Activated CD8-positive, alpha-beta T cell treated with anti-CD3 and anti-CD28 coated beads for 36 hours (primary cell): ENCODE results near the gene NEUROG3. TPM values are rescaled to one million over a fixed set of nuclear protein-coding genes. Genes with fewer than 3 reads are reported as not detected.
A peak's percentile ranks its signal among the peaks of the same experiment; 100 is the strongest.

Source experiments
- ATAC-seq: fragments of 200-7000 bp; cut with Tn5 transposase; one replicate; pipeline ENCODE4 v1.10.0; 2021; ENCODE audit warnings: mild to moderate bottlenecking, moderate library complexity
- CTCF ChIA-PET: fragments of 350-600 bp; sonication (Branson Sonifier 250); formaldehyde crosslinking; loops from one replicate; lab custom pipeline; 2021; ENCODE audit warnings: antibody characterized with exemption; lab: Charles Lee
- POLR2A ChIA-PET: fragments of 350-600 bp; sonication (Branson Sonifier 250); formaldehyde crosslinking; loops from one replicate; lab custom pipeline; 2021; ENCODE audit warnings: antibody characterized with exemption; lab: Charles Lee
- DNase-seq: peaks from one replicate; pipeline ENCODE4 v3.0.0-alpha.2; 2020
- H3K27ac Mint-ChIP-seq: one replicate; pipeline ENCODE4 v1.8.0; 2021; ENCODE audit warnings: mild to moderate bottlenecking, mixed read lengths
- H3K27me3 Mint-ChIP-seq: one replicate; pipeline ENCODE4 v1.8.0; 2021; ENCODE audit warnings: mixed read lengths
- H3K36me3 Mint-ChIP-seq: one replicate; pipeline ENCODE4 v1.8.0; 2021; ENCODE audit warnings: low read depth, mixed read lengths
- H3K4me1 Mint-ChIP-seq: one replicate; pipeline ENCODE4 v1.8.0; 2021; ENCODE audit warnings: low read depth, mixed read lengths
- H3K4me3 Mint-ChIP-seq: one replicate; pipeline ENCODE4 v1.8.0; 2021; ENCODE audit warnings: mild to moderate bottlenecking, moderate library complexity, mixed read lengths
- H3K9me3 Mint-ChIP-seq: one replicate; pipeline ENCODE4 v1.8.0; 2021; ENCODE audit warnings: mixed read lengths
- intact Hi-C: fragments of 100-400 bp; cut with micrococcal nuclease; formaldehyde crosslinking; loops from one replicate; pipeline ENCODE4 v1.10.0; 2022
- total RNA-seq, 2 experiments: library from RNA; stranded (reverse); gene quantifications; one replicate each; pipeline ENCODE4 v1.2.3, GENCODE V29; 2021
- TF ChIP-seq, protein P1 (sequence below): fragments of 200-600 bp; IDR thresholded peaks from one replicate; pipeline ENCODE4 v1.8.0; 2022; ENCODE audit warnings: antibody characterized with exemption, mild to moderate bottlenecking

The NEUROG3 gene, protein sequence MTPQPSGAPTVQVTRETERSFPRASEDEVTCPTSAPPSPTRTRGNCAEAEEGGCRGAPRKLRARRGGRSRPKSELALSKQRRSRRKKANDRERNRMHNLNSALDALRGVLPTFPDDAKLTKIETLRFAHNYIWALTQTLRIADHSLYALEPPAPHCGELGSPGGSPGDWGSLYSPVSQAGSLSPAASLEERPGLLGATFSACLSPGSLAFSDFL
- 1 to 10 TPM; 1.3 to 2.3 TPM for total RNA-seq

DNA sequence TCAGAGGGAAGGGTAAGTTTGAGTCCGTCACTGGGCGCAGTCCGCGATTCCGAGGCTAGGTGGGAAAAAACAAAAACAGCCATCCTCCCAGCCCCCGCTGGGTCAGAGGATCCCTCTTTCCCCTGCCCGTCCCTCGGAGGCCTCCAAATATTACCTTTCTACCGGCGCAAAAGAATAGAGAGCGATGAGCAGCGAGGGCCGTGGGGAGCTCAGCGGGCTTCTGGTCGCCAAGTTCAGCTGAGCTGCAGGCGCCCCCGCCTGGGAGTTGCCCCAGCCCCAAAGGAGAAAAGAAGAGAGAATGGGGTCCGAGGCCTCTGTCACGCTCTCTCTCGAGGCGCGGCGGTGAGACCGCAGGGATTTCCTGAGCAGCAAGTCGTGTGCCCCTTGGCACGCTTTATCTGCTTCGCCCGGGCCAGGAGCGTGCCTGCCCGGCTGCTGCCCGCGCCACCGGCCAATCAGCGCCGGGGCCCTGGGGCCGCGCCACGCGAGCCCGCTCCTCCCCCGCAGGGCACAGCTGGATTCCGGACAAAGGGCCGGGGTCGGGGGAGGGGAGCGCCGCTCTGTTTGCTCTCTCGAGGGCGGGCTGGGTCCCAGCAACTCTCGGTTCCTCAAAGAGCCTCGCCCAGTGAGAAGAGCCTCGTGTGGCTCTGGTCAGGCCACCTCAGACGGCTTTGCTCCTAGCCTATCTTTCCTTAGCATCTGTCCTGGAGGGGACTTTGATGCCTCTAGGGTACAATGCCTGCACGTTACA, at the start of gene NEUROG3:
Gene NEUROG3, minus strand, starts transcription at position 367 of the 751 bp plus-strand sequence. CDS start 379 bp downstream, outside the sequence.
- Mint-ChIP-seq H3K27ac (no peak within 1 kb of the TSS), H3K4me1 (peaks cover 20% of the 10 kb centered on the region), H3K27me3 (peaks cover 81% of the 10 kb centered on the region), H3K36me3 (no peaks in the 10 kb centered on the region), H3K9me3 (no peaks in the 10 kb centered on the region), H3K4me3 (peak within 1 kb of the TSS; percentile 76)
- ChIA-PET CTCF (interaction anchor here (0.6 kb wide), 1 partner anchor 45 kb away, joined by 3 read pairs; no protein-coding TSS in a partner anchor), POLR2A (interaction anchor here (0.6 kb wide), 1 partner anchor 288 kb away, joined by 3 read pairs; no protein-coding TSS in a partner anchor)
- TF ChIP-seq, protein P1, sequence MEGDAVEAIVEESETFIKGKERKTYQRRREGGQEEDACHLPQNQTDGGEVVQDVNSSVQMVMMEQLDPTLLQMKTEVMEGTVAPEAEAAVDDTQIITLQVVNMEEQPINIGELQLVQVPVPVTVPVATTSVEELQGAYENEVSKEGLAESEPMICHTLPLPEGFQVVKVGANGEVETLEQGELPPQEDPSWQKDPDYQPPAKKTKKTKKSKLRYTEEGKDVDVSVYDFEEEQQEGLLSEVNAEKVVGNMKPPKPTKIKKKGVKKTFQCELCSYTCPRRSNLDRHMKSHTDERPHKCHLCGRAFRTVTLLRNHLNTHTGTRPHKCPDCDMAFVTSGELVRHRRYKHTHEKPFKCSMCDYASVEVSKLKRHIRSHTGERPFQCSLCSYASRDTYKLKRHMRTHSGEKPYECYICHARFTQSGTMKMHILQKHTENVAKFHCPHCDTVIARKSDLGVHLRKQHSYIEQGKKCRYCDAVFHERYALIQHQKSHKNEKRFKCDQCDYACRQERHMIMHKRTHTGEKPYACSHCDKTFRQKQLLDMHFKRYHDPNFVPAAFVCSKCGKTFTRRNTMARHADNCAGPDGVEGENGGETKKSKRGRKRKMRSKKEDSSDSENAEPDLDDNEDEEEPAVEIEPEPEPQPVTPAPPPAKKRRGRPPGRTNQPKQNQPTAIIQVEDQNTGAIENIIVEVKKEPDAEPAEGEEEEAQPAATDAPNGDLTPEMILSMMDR: no peak
- peak; percentile 28 for ATAC-seq
- DNase-seq: peak; percentile 58
- intact Hi-C loops: no loop called here

DNA sequence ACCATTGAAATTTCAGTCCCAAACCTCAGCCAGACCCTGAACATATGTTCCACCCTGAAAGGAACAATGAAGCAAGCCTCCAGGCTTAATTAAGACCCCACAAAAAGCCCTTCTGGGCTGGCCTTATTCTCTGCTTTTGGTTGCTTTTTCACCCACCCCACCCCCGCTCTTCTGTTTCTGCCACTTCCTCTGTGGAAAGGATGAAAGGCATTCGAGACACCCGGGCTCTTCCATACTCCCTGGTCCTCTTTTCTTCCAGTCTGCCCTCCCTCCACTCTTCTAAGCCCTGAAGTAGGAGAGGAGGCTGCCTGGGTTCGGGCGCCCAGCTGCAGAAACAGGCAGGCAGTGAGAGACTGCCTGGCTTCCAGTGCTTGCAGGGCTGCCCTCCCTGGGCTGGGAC, 47.4 kb upstream of the NEUROG3 start:
- H3K4me3 Mint-ChIP-seq: no peak overlapping the region
- intact Hi-C loops: no loop called here
- no peaks in the 10 kb centered on the region for H3K27me3 Mint-ChIP-seq
- peaks cover 19% of the 10 kb centered on the region for H3K4me1 Mint-ChIP-seq
- ATAC-seq: no peak
- CTCF ChIA-PET: interaction anchor here (1.2 kb wide), 1 partner anchor 9 kb away, joined by 6 read pairs; no protein-coding TSS in a partner anchor
- POLR2A ChIA-PET: interaction anchor here (1.2 kb wide), 1 partner anchor 15 kb away, joined by 3 read pairs; no protein-coding TSS in a partner anchor
- peaks cover 14% of the 10 kb centered on the region for H3K9me3 Mint-ChIP-seq
- no peak overlapping the region for H3K27ac Mint-ChIP-seq
- no peak for DNase-seq
- TF ChIP-seq, protein P1: no peak
- H3K36me3 Mint-ChIP-seq: peaks cover 2% of the 10 kb centered on the region

DNA sequence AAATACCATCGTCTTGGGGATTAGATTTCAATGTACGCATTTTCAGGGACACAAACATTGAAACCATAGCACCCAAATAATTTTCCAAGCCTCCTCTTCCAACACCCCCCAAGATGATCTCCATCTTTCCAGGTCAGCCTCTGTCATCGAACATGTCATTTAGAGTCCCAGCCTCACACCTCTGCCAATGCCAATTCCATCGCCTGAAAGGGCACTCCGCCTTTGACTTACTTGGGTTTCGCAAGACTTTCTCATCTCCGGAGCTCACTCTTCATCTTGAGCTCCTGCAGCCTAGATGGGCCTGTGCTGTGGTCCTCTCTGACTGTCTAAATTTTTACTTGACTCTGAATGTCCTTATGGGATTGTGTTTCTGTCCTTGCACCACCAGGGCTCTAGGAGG, 46.4 kb upstream of the NEUROG3 start:
- H3K27me3 Mint-ChIP-seq: no peaks in the 10 kb centered on the region
- ChIA-PET POLR2A (interaction anchor here (1.2 kb wide), 1 partner anchor 16 kb away, joined by 3 read pairs; no protein-coding TSS in a partner anchor), CTCF (interaction anchor here (0.9 to 1.1 kb wide), 2 partner anchors 10 to 113 kb away, joined by 3 to 6 read pairs; partner anchors contain the start of gene FAM241B)
- no peak overlapping the region for H3K27ac Mint-ChIP-seq
- H3K4me1 Mint-ChIP-seq: peaks cover 19% of the 10 kb centered on the region
- TF ChIP-seq, protein P1: no peak
- intact Hi-C loops: no loop called here
- peaks cover 14% of the 10 kb centered on the region for H3K9me3 Mint-ChIP-seq
- ATAC-seq (no peak), DNase-seq (no peak)
- no peak overlapping the region for H3K4me3 Mint-ChIP-seq
- peaks cover 2% of the 10 kb centered on the region for H3K36me3 Mint-ChIP-seq

DNA sequence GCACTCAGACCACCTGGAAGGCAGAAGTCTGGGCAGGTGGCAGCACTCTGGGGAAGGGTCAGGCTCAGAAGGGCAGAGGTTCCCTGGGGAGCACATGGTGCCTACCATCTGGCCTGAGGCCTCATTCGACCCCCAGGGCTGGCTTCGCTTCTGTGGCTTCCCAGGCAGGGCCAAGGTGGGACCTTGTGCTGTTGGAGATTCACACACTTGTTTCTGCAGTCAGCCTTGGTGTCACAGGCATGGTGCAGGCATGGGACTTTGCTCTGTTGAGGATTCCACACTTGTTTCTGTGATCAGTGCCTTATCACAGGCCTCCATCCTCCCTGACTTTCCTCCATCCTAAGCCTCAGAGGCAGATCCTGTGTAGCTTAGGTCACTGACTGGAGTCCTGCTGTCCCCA, 45.5 kb upstream of the NEUROG3 start:
- POLR2A ChIA-PET: no interaction called here
- Mint-ChIP-seq H3K9me3 (peaks cover 7% of the 10 kb centered on the region), H3K4me3 (no peak overlapping the region), H3K36me3 (no peaks in the 10 kb centered on the region), H3K27me3 (no peaks in the 10 kb centered on the region), H3K4me1 (peaks cover 12% of the 10 kb centered on the region), H3K27ac (no peak overlapping the region)
- no peak for DNase-seq
- intact Hi-C loops: no loop called here
- ATAC-seq: no peak
- CTCF ChIA-PET: interaction anchor here (1.1 kb wide), 1 partner anchor 11 kb away, joined by 6 read pairs; the partner anchor contains the start of gene FAM241B
- TF ChIP-seq, protein P1: no peak
